ENCODE data around the gene EMC9.

GRCh38 chr14:24151404-24152080 is 10.2 kb upstream of the EMC9 start:
- TF ChIP-seq CTCF (IDR thresholded peaks at IDR 0.05; ENCODE audit: insufficient read depth, low read depth, low read length) (no peak), EZH2 (IDR thresholded peaks at IDR 0.05; ENCODE audit: insufficient read depth, low read length) (no peak)
